ENCODE data around the gene ACP1. TPM values are rescaled to one million over a fixed set of nuclear protein-coding genes. Genes with fewer than 3 reads are reported as not detected.

The ACP1 gene
- polyA plus RNA-seq, 1 of the 3 experiments (the other 2 are of a cell fraction), result 88.9 TPM

DNA sequence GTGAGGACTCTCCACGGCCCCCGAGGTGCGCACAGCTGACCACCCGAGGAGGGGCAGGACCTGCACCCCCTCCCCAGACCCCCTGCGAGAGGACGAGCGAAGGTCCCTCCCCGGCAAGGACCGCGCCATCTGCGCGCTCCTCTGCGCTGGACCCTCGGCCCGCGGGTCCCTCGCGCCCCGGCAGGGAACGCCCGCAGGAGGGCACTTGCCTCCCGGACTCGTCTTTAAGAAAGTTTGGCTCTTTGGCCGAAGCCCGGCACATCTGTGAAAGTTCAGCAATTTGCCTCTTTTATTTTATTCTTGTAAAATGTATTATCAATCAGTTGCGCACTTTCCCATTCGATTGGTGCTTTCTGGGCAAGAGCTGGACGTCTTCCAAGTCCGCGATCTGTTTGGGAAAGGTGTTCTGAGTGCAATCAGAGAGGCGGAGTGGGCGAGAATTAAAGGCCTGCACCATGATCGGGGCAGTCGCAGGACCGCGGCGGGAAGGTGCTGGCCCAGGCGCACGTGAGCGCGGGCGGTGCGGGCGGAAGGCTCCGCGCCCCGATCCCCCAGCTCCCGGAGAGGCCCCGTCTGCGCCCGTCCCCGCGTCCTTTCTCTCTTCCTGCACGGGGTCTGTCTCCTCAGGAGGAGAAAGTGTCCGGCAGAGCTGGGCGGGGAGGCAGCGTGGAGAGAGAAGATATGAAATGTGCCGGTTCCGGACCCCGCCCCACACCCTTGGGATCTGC lies 24.8 kb downstream of the ACP1 start:
- no peaks in the 10 kb centered on the region for H3K9me2 ChIP-seq
- WGBS (ENCODE audit: low lambda C conversion rate), result 21% methylated on average over 38 of the region's 60 CpGs
- H3F3A ChIP-seq (replicated peaks; ENCODE audit: insufficient read depth), result peaks cover 6% of the 10 kb centered on the region
- TF ChIP-seq, protein P1, sequence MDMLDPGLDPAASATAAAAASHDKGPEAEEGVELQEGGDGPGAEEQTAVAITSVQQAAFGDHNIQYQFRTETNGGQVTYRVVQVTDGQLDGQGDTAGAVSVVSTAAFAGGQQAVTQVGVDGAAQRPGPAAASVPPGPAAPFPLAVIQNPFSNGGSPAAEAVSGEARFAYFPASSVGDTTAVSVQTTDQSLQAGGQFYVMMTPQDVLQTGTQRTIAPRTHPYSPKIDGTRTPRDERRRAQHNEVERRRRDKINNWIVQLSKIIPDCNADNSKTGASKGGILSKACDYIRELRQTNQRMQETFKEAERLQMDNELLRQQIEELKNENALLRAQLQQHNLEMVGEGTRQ (IDR thresholded peaks at IDR 0.05; ENCODE audit: borderline replicate concordance, low read depth, low read length), result no peak
- TF ChIP-seq RAD21 (IDR thresholded peaks at IDR 0.05; ENCODE audit: low read length) (no peak), FOSL2 (IDR thresholded peaks at IDR 0.05; ENCODE audit: borderline replicate concordance, low read depth) (no peak)
- TF ChIP-seq, protein P2, sequence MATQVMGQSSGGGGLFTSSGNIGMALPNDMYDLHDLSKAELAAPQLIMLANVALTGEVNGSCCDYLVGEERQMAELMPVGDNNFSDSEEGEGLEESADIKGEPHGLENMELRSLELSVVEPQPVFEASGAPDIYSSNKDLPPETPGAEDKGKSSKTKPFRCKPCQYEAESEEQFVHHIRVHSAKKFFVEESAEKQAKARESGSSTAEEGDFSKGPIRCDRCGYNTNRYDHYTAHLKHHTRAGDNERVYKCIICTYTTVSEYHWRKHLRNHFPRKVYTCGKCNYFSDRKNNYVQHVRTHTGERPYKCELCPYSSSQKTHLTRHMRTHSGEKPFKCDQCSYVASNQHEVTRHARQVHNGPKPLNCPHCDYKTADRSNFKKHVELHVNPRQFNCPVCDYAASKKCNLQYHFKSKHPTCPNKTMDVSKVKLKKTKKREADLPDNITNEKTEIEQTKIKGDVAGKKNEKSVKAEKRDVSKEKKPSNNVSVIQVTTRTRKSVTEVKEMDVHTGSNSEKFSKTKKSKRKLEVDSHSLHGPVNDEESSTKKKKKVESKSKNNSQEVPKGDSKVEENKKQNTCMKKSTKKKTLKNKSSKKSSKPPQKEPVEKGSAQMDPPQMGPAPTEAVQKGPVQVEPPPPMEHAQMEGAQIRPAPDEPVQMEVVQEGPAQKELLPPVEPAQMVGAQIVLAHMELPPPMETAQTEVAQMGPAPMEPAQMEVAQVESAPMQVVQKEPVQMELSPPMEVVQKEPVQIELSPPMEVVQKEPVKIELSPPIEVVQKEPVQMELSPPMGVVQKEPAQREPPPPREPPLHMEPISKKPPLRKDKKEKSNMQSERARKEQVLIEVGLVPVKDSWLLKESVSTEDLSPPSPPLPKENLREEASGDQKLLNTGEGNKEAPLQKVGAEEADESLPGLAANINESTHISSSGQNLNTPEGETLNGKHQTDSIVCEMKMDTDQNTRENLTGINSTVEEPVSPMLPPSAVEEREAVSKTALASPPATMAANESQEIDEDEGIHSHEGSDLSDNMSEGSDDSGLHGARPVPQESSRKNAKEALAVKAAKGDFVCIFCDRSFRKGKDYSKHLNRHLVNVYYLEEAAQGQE (IDR thresholded peaks at IDR 0.05; ENCODE audit: low read depth, low read length), result no peak
- H3K4me1 ChIP-seq (ENCODE audit: control insufficient read depth in 1 of 2, insufficient read depth in 2 of 2, low read depth in 1 of 2, low read length in 1 of 2), result peaks cover 0 to 12% of the 10 kb centered on the region in 2 experiments; a peak in 1 of 4 replicates
- H3K4me3 ChIP-seq (ENCODE audit: low read depth in 2 of 2, low read length in 1 of 2), result peak overlapping the region; percentile 36 to 55
- peak overlapping the region; percentile 73 for H3K4me2 ChIP-seq
- H3K79me2 ChIP-seq (ENCODE audit: insufficient read depth), result no peaks in the 10 kb centered on the region
- no peaks in the 10 kb centered on the region for H3K36me3 ChIP-seq (replicated peaks in 1 of 2; ENCODE audit: control insufficient read depth in 1 of 2, insufficient read depth in 2 of 2, low read length in 1 of 2)
- DNase-seq, result peak; percentile 64
- H3K27ac ChIP-seq (ENCODE audit: low read depth in 2 of 2, low read length in 1 of 2), result no peak overlapping the region
- H2AFZ ChIP-seq (ENCODE audit: low read depth), result peak overlapping the region; percentile 37; the same call in 1 of the 2 replicates
- H3K9ac ChIP-seq, result no peak overlapping the region
- H3K27me3 ChIP-seq (ENCODE audit: insufficient read depth), result peaks cover 26% of the 10 kb centered on the region
- no peaks in the 10 kb centered on the region for H4K20me1 ChIP-seq (ENCODE audit: insufficient read depth)
- ChIA-PET POLR2A (no interaction called here), CTCF (interaction anchor here (0.6 to 6.3 kb wide), 33 partner anchors 8 to 378 kb away, joined by 3 to 24 read pairs (median 4); no protein-coding TSS in a partner anchor)
- no peaks in the 10 kb centered on the region for H3K9me3 ChIP-seq

DNA sequence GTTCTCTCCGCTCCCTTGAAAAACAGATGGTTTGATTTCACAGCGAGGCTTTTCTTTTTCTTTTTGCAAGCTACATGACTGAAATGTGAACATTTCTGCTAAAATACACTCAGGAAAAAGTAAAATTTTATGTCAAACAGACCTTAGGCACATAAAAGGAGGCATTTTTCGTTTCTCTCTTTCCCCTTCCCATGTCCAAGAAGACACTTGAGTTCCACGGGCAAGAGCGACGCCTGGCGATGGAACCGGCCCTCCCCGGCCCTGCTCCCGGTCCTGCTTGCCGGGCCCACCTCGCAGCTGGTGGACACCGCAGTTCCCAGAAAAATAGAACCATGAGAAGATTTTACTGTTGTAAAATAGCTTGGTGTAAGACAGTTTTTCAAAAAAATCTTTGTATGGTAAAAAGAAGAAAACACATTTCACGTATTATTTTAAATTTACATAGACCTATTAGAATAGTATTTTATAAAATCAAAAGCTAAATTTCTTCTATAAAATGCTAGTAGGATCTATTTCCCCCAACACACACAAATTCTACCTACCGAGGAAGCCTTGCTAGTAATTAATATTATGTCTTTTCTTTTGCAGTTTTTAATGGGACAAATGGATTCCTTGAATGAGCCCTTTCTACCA lies 25.5 kb downstream of the ACP1 start:
- no peaks in the 10 kb centered on the region for H3K36me3 ChIP-seq (replicated peaks in 1 of 2; ENCODE audit: control insufficient read depth in 1 of 2, insufficient read depth in 2 of 2, low read length in 1 of 2)
- no peak overlapping the region for H3K27ac ChIP-seq (ENCODE audit: low read depth in 2 of 2, low read length in 1 of 2)
- no peaks in the 10 kb centered on the region for H4K20me1 ChIP-seq (ENCODE audit: insufficient read depth)
- no peak overlapping the region for H3K9ac ChIP-seq
- no peaks in the 10 kb centered on the region for H3K9me3 ChIP-seq
- TF ChIP-seq RAD21 (IDR thresholded peaks at IDR 0.05; ENCODE audit: low read length) (peak; percentile 71), SMC3 (IDR thresholded peaks at IDR 0.05; ENCODE audit: low read depth, low read length) (peak; percentile 50), TCF12 (IDR thresholded peaks at IDR 0.05) (no peak)
- TF ChIP-seq, protein P3, sequence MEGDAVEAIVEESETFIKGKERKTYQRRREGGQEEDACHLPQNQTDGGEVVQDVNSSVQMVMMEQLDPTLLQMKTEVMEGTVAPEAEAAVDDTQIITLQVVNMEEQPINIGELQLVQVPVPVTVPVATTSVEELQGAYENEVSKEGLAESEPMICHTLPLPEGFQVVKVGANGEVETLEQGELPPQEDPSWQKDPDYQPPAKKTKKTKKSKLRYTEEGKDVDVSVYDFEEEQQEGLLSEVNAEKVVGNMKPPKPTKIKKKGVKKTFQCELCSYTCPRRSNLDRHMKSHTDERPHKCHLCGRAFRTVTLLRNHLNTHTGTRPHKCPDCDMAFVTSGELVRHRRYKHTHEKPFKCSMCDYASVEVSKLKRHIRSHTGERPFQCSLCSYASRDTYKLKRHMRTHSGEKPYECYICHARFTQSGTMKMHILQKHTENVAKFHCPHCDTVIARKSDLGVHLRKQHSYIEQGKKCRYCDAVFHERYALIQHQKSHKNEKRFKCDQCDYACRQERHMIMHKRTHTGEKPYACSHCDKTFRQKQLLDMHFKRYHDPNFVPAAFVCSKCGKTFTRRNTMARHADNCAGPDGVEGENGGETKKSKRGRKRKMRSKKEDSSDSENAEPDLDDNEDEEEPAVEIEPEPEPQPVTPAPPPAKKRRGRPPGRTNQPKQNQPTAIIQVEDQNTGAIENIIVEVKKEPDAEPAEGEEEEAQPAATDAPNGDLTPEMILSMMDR (IDR thresholded peaks at IDR 0.05), result peak; percentile 59
- H2AFZ ChIP-seq (ENCODE audit: low read depth), result peak overlapping the region; percentile 37; the same call in 1 of the 2 replicates
- H3K27me3 ChIP-seq (ENCODE audit: insufficient read depth), result peaks cover 26% of the 10 kb centered on the region
- POLR2A ChIA-PET, result no interaction called here
- H3K4me3 ChIP-seq (ENCODE audit: low read depth in 2 of 2, low read length in 1 of 2), result peak overlapping the region; percentile 36 to 55
- no peaks in the 10 kb centered on the region for H3K9me2 ChIP-seq
- WGBS (ENCODE audit: low lambda C conversion rate), result 31% methylated on average over 15 of the region's 15 CpGs
- no peaks in the 10 kb centered on the region for H3K79me2 ChIP-seq (ENCODE audit: insufficient read depth)
- peaks cover 0 to 12% of the 10 kb centered on the region in 2 experiments; a peak in 1 of 4 replicates for H3K4me1 ChIP-seq (ENCODE audit: control insufficient read depth in 1 of 2, insufficient read depth in 2 of 2, low read depth in 1 of 2, low read length in 1 of 2)
- H3F3A ChIP-seq (replicated peaks; ENCODE audit: insufficient read depth), result peaks cover 2% of the 10 kb centered on the region
- H3K4me2 ChIP-seq, result peak overlapping the region; percentile 73
- CTCF ChIA-PET, result interaction anchor here (0.6 to 6.3 kb wide), 36 partner anchors 8 to 408 kb away, joined by 3 to 24 read pairs (median 4); no protein-coding TSS in a partner anchor
- peak; percentile 83 for DNase-seq
